ENCODE data around the gene KCNQ1OT1.

- TF ChIP-seq CTCF (IDR thresholded peaks at IDR 0.05) (no peak), POLR2A (IDR thresholded peaks at IDR 0.05; ENCODE audit: low read depth) (no peak)
Observed at GRCh38 chr11:2588809-2589537, 110.8 kb downstream of the KCNQ1OT1 start.
